Spleen (tissue), 11 donors: ENCODE measurements around the gene KRT9. TPM values are rescaled to one million over a fixed set of nuclear protein-coding genes. Genes with fewer than 3 reads are reported as not detected.

Source experiments
- DNase-seq: peaks from one replicate; pipeline ENCODE4 v3.0.0-alpha.2; 2020
- H3K27ac ChIP-seq, 8 donors: fragments of 200-600 bp; sonication (generic) in 7 of 8; 1 replicate in 4 of 8; 2 replicates in 4 of 8; pipeline versions ENCODE4 v1.5.0 to v1.8.0; 2016 to 2021; ENCODE audit warnings: inconsistent platforms in 4 of 8, mild to moderate bottlenecking in 4 of 8, moderate library complexity in 1 of 8
- H3K27me3 ChIP-seq, 7 donors: fragments of 200-600 bp; sonication (generic) in 6 of 7; replicated peaks in 1 of 7; 1 replicate in 4 of 7; 2 replicates in 3 of 7; pipeline versions ENCODE4 v1.5.0 to v1.8.0; 2016 to 2021; ENCODE audit warnings: inconsistent platforms in 3 of 7, mild to moderate bottlenecking in 1 of 7
- H3K36me3 ChIP-seq, 6 donors: fragments of 200-600 bp; sonication (generic) in 5 of 6; 1 replicate in 4 of 6; 2 replicates in 2 of 6; pipeline versions ENCODE4 v1.5.0 to v1.8.0; 2016 to 2021; ENCODE audit warnings: inconsistent platforms in 2 of 6
- H3K4me1 ChIP-seq, 6 donors: fragments of 200-600 bp; sonication (generic) in 5 of 6; 1 replicate in 3 of 6; 2 replicates in 3 of 6; pipeline versions ENCODE4 v1.5.0 to v1.8.0; 2016 to 2021; ENCODE audit warnings: inconsistent platforms in 3 of 6
- H3K4me3 ChIP-seq, 8 donors: fragments of 200-600 bp; sonication (generic) in 7 of 8; 1 replicate in 4 of 8; 2 replicates in 4 of 8; pipeline versions ENCODE4 v1.5.0 to v1.8.0; 2016 to 2021; ENCODE audit warnings: inconsistent platforms in 4 of 8, mild to moderate bottlenecking in 4 of 8, moderate library complexity in 2 of 8
- H3K9me3 ChIP-seq, 8 donors: fragments of 200-600 bp; sonication (generic) in 7 of 8; 1 replicate in 4 of 8; 2 replicates in 4 of 8; pipeline versions ENCODE4 v1.5.0 to v1.8.0; 2016 to 2021; ENCODE audit warnings: inconsistent platforms in 4 of 8
- CTCF ChIP-seq, 11 experiments: fragments of 200-600 bp in 7 of 11; fragments of 450-650 bp in 4 of 11; sonication (generic) in 4 of 11; IDR thresholded peaks in 8 of 11; conservative IDR thresholded peaks in 3 of 11; 1 replicate in 7 of 11; 2 replicates in 4 of 11; pipeline versions ENCODE4 v1.4.0 to v1.8.0; 2016 to 2021; ENCODE audit warnings: antibody characterized with exemption in 11 of 11, inconsistent platforms in 4 of 11, mild to moderate bottlenecking in 1 of 11
- POLR2A ChIP-seq, 3 donors: fragments of 450-650 bp; IDR thresholded peaks; one replicate each; pipeline ENCODE4 v1.5.1; 2017; ENCODE audit warnings: antibody characterized with exemption in 3 of 3, mild to moderate bottlenecking in 1 of 3
- POLR2AphosphoS5 ChIP-seq, 3 donors: sonication (generic); formaldehyde crosslinking; IDR thresholded peaks; one replicate each; pipeline ENCODE4 v1.5.1; 2017; ENCODE audit warnings: antibody characterized with exemption in 3 of 3
- WGBS, 5 donors: extraction: QIAGEN DNeasy Blood & Tissue Kit in 3 of 5; methylation state at CpG; one replicate each; pipeline versions ENCODE4 v1.1.5 to v1.1.7; 2013 to 2018; 5-methylcytosine and 5-hydroxymethylcytosine counted together
- intact Hi-C: fragments of 100-400 bp; cut with DNase I; formaldehyde crosslinking; loops from one replicate; pipeline ENCODE4 v1.15.0; 2023; ENCODE audit warnings: low total_unique reads
- polyA plus RNA-seq, 3 donors: library from polyadenylated mRNA; stranded (reverse); fragments of 200-250 nt; gene quantifications; one replicate each; pipeline ENCODE4 v1.2.1, GENCODE V29; 2013
- total RNA-seq, 7 donors: library from RNA; depleted of rRNA in 3 of 7; stranded (reverse); fragments of >200 nt in 3 of 7; fragmentation: NEBNext Ultra II Directional in 4 of 7; extraction: Animal tissue kit (Norgen Biotek cat#: 25700) in 4 of 7; gene quantifications; one replicate each; pipeline versions ENCODE4 v1.1.0 to v1.2.1, GENCODE V29; 2016 to 2021
- donor health status: healthy with polysubstance abuse.
- donor health status: DM: no; HTN: no; CAD: no; lungs with moderate emphysema.
- donor health status: DM: no; HTN: no; CAD: no.
- donor health status: Bipolar disorder and iron deficiency.
- donor health status: healthy.
- donor health status: DM: no; HTN: no; CAD: no.
- donor health status: DM: yes; HTN: yes; CAD: no.

Gene KRT9
- total and polyA plus RNA-seq, 10 donors, result not detected

GRCh38 chr17:41548844-41549595 lies 22.8 kb downstream of the KRT9 start:
- peaks cover 0 to 20% (median 0%) of the 10 kb centered on the region in 7 donors for H3K27me3 ChIP-seq
- WGBS, 5 donors, result 0 to 3% (median 2%) methylated on average over 15 to 25 of the region's 25 CpGs
- TF ChIP-seq POLR2A (IDR thresholded peaks at IDR 0.05) (no peak), POLR2AphosphoS5 (IDR thresholded peaks at IDR 0.05) (peak; percentile 9 to 63 (median 46)), CTCF (IDR thresholded peaks at IDR 0.05 in 8 of 11, conservative IDR thresholded peaks at IDR 0.05 in 3 of 11) (peak; percentile 69 to 94 (median 86))
- peaks cover 12 to 24% (median 22%) of the 10 kb centered on the region in 6 donors for H3K4me1 ChIP-seq
- H3K4me3 ChIP-seq, result peak overlapping the region in 5 of 8 donors; percentile 13 to 57 (median 21)
- DNase-seq, result peak; percentile 95
- no peaks in the 10 kb centered on the region for H3K36me3 ChIP-seq
- peak overlapping the region in 5 of 8 donors; percentile 55 to 75 (median 65) for H3K27ac ChIP-seq
- intact Hi-C loops, result loop anchor here (5.0 kb wide), 2 partner anchors 98 to 642 kb away; no protein-coding TSS in a partner anchor
- peaks cover 0 to 10% (median 0%) of the 10 kb centered on the region in 8 donors for H3K9me3 ChIP-seq

- WGBS, 5 donors, result 21 to 40% (median 36%) methylated on average over 18 to 23 of the region's 23 CpGs
- Histone ChIP-seq H3K4me1 (peaks cover 12 to 24% (median 22%) of the 10 kb centered on the region in 6 donors), H3K4me3 (peak overlapping the region in 5 of 8 donors; percentile 13 to 57 (median 21)), H3K36me3 (no peaks in the 10 kb centered on the region), H3K27me3 (peaks cover 0 to 20% (median 0%) of the 10 kb centered on the region in 7 donors), H3K9me3 (peaks cover 0 to 10% (median 0%) of the 10 kb centered on the region in 8 donors), H3K27ac (peak overlapping the region in 4 of 8 donors; percentile 60 to 75 (median 69))
- no peak for TF ChIP-seq POLR2A (IDR thresholded peaks at IDR 0.05)
- peak in 1 of 3 donors; percentile 33 for TF ChIP-seq POLR2AphosphoS5 (IDR thresholded peaks at IDR 0.05)
- no peak for TF ChIP-seq CTCF (IDR thresholded peaks at IDR 0.05 in 8 of 11, conservative IDR thresholded peaks at IDR 0.05 in 3 of 11)
- no peak for DNase-seq
- intact Hi-C loops, result loop anchor here (5.0 kb wide), 2 partner anchors 99 to 641 kb away; no protein-coding TSS in a partner anchor
Observed at GRCh38 chr17:41547921-41548843, 23.7 kb downstream of the KRT9 start.

- H3K4me3 ChIP-seq, result no peak overlapping the region
- no peaks in the 10 kb centered on the region for H3K36me3 ChIP-seq
- peaks cover 0 to 20% (median 0%) of the 10 kb centered on the region in 7 donors for H3K27me3 ChIP-seq
- no peak overlapping the region for H3K27ac ChIP-seq
- WGBS, 5 donors, result 66 to 77% (median 69%) methylated on average over 8 to 9 of the region's 9 CpGs
- DNase-seq, result no peak
- peaks cover 12 to 24% (median 22%) of the 10 kb centered on the region in 6 donors for H3K4me1 ChIP-seq
- intact Hi-C loops, result loop anchor here (5.0 kb wide), 2 partner anchors 100 to 640 kb away; no protein-coding TSS in a partner anchor
- H3K9me3 ChIP-seq, result peaks cover 0 to 10% (median 0%) of the 10 kb centered on the region in 8 donors
- TF ChIP-seq POLR2A (IDR thresholded peaks at IDR 0.05) (no peak), CTCF (IDR thresholded peaks at IDR 0.05 in 8 of 11, conservative IDR thresholded peaks at IDR 0.05 in 3 of 11) (no peak), POLR2AphosphoS5 (IDR thresholded peaks at IDR 0.05) (no peak)
Observed at GRCh38 chr17:41547378-41547841, 24.4 kb downstream of the KRT9 start.
